Measurements from ENCODE around the gene SPATA21. TPM values are rescaled to one million over a fixed set of nuclear protein-coding genes. Genes with fewer than 3 reads are reported as not detected.
A peak's percentile ranks its signal among the peaks of the same experiment; 100 is the strongest.
"Not testable (repeated sequence)": the region's sequence is repeated elsewhere in the genome, so short reads cannot be mapped to it uniquely, and the experiment has no call there.

Gene SPATA21
- polyA plus RNA-seq, 1 donor, result 0.30 TPM

DNA sequence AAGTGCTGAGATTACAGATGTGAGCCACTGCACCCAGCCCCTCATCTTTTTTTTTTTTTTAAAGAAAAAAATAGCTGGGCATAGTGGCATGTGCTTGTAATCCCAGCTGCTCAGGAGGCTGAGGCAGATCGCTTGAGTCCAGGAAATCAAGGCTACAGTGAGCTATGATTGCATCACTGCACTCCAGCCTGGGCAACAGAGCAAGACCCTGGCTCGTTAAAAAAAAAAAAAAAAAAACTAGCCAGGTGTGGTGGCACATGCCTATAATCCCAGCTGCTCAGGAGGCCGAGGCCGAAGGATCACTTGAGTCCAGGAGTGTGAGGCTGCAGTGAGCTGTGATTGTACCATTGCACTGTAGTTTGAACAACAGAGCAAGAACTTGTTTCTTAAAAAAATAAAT lies 56.4 kb downstream of the SPATA21 start:
- DNase-seq, result no peak

DNA sequence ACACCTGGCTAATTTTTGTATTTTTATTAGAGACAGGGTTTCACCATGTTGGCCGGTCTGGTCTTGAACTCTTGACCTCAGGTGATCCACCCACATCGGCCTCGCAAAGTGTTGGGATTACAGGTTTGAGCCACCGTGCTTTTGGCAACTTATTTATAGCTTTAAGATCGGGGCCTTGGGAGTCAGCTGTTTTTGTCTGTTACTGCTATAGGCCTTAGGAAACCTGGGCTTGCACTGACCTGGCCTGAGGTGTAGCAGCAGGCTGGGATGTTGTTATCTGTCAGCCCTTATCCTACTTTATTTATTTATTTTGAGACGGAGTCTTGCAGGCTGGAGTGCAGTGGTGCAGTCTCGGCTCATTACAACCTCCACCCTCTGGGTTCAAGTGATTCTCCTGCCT lies 58.8 kb downstream of the SPATA21 start:
- no peak for DNase-seq

DNA sequence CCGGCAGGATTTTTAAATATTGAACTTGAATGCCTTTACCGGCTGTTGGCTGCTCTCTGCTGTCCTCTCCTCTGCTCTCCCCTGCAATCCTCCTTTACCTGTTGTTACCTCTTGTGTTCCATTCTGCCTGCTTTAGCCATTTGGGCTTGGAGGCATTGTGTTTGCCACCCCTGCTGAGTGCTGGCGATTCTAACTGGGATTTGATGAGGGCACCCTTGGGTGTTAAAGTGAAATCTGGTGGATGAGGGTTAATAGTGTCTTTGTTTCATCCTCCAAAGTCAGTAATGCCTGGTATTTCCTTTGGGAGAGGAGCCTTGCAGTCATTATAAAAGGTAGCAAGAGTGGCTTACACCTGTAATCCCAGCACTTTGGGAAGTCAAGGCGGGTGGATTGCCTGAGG lies 60.3 kb downstream of the SPATA21 start:
- no peak for DNase-seq

DNA sequence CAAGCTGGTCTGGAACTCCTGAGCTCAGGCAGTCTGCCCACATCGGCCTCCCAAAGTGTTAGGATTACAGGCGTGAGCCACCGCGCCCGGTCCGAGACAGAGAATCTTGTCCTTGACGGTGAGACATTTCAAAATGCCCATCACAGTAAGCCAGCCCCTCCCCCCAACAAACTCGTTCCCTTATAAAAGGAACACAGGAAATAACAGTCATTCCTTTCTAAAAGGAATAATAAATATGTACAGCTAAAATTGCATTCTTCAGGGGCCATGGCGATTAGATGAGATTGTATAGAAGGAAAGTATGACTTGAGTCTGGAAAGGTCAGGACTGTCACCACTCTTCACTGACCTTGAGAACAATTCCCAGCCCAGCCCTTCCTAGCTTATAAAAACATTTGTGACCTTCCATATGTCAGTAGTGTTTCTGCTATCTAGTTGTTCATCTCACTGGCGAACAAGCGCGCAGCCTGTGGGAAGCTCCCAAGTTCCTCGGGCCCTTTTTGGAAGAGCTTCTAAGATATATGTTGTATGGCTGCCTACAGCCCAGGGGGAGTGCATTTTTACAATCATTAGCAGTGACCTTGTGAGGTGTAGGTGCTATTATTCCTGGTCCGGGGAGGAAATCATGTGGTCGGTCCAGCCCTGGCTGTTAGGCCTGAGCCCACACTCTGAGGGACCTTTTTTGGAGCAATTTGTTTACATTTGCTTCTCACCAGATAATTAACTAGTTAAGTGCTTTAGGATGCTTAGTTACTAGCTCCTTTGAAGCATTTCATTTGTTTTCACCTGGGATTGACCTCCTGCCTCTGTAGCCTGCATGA lies 61.5 kb downstream of the SPATA21 start:
- DNase-seq, result no peak

DNA sequence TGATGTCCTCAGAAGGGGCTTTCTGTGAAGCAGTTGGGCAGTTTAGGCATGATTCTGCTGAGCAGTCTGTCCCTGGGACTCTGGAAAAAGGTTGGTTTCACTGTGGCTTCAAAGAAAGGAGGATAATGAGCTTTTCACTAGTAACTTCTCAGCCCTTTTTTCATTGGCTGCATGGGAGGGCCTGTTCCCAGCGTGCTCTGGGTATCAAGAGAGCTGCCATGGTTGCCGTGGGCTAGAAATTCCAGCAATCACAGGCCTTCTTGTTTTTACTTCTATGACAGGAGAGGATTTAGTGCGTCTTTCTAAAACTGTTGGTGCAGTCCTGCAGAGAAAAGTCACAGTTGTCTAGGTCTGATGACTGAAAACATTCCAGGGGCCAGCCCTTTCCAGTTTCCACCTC lies 63.0 kb downstream of the SPATA21 start:
- no peak for DNase-seq

DNA sequence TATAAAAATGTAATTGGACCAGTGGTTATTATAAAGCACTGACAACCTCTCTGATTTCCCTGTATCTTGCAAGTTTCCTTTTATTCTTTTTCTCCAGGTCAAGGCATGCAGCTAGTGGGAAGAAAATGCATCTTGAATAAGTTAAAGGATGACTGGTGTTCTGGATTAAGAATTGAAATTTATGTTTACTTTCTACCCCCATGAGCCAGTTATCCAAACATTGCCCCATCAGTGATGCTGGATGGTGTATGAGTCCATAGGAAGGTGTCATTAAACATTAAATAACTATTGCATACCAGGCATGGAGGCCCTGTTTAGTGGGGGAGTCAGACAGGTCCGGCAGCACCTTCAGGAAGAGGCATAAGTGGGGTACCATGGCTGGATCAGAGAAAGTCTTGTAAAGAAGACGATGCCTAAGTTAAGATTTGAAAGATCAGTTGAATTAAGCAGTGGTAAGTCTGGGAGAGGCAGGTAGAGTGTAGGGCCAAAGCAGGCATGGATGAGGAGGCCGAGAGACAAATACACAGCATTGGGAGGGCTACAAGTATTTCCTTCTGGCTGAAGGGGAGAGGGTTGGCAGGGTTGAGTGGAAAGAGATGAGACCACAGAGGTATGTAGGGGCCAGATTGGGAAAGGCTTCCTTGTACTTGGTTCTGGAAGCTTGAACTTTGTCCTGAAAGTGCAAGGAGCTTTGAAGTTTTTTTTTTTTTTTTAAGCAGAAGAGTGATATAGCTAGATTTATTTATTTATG lies 64.5 kb downstream of the SPATA21 start:
- DNase-seq, result no peak

DNA sequence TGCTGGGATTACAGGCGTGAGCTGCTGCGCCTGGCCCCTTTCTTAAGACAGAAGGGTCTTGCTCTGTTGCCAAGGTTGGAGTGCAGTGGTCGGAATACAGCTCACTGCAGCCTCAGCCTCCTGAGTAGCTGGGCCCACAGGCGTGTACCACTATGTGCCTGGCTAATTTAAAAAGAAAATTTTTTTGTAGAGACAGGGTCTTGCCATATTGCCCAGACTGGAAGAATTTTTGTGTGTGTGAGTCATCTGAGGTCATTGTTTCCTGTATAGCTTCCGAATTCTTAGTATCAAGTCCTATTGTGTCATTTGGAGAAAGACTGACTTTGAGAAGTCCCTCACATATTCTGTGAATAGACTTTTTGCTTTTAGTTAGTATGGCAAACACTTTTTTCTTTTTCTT lies 65.5 kb downstream of the SPATA21 start:
- DNase-seq, result no peak

DNA sequence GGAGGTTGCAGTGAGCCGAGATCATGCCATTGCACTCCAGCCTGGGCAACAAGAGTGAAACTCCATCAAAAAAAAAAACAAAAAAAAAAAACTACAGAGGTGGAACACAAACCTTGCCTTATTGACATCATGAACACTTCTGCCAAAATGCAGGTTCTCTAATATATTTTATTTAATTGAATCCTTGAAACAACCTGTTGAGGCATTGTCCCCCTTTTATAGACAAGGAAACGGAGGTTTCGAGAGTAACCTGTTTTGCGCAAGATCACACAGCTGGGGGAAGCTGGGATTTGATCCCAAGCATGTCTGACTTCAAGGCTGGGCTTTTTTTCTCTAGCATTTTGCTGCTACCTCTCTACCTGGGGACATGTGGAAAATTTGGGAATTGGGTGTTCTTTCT lies 67.4 kb downstream of the SPATA21 start:
- no peak for DNase-seq

DNA sequence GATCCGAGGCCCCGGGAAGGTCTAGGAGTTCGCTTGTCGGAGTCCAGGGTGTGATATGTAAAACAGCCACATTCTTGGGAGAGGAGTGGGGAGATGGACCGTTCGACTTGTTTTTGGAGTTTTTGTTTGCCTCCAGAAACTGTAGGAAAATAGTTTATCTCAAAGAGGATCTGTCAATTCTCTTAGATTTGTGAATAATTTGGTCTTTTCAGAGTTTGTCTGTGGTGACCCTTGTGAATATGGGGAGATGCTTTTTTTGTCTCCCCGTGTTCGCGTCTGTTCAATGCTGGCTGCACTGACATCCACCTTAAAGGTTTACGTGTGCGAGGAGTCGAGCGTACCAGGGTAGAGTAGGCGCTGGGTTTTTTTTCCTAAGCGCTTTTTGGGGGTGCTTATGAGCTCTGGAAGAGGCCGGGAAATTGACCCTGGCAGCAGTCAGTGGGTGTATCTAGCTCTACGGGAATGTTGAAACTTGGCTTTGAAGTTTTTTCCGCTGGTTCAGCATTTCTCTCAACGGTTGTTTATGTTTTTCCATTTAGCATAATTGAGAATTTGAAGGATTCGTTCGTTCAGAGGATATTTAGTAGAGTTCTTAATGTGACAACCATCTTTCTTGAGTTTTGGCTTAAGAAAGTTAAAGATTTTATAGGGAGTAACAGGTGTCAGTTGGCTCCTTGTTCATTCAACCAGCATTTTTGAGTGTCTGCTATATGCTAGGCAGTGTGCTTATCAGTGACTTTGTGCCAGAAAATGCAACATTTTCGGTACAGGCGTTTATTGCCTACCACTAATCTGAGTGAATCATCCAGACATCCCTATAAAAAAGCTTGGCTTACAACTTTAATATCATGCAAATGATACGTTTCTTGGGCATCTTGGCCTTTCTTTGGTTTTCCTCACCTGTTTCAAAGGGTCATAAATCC lies 69.0 kb downstream of the SPATA21 start:
- peak; percentile 46 for DNase-seq

DNA sequence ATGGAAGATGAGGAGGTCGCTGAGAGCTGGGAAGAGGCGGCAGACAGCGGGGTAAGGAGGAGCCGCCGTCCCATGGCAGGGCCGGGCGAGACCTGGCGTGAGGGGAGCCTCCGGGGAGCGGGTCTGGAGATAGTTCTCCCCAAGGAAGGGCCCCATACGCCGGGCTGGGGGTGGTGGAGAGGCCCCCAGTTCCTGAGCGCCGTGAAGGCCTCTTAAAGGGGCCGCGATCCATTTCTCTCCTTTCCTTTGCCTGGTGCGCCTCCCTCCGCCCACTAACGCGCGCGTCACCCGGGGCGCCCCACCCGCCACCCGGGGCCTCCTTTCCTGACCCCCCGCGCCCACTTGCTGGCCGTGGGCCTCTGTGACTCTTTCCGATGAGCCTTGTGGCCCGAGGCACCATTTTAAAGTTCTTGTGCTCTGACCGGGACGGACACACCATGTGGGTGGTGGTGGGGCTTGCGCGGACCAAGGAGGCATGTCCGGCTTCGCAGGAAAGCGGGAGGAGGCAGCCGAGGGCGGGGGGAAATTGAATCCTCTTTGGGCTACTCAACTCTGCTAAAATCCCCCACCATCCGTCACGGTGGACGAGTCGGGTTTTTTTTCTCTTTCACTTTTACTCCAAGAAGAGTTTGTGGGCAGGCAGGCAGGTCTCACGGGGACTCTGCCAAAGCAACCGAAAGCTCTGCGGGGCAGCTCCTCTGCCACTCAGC lies 69.8 kb downstream of the SPATA21 start:
- peak; percentile 91 for DNase-seq

DNA sequence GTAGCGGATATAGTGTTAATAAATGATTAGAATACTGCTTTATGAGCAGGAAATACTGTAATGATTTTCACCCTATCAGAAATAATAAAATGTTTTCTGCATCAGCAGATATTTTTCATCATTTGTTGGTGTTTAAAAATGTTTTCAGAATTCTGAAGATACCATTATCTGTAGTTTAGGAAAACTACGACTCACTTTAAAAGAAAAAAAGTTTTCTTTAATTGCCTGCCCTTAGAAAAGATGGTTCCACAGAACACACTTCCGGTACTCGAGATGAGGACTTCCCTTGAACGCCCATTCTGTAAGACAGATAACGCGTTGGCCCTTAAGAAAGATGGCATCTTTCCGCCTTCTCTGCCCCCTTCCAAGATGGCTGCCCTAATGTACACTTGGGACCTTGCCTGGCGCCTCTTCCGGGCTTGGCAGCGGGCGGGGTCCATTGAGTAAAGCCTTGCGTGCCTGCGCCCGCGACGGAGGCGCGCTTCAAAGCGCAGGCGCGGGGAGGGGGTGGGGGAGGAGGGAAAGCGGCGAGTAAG lies 70.4 kb downstream of the SPATA21 start, which contains the start of gene SZRD1:
SZRD1 (plus strand) TSS at position 521 of the 536 bp plus-strand sequence. CDS start 16 bp downstream, outside the sequence.
- DNase-seq, result peak; percentile 99

DNA sequence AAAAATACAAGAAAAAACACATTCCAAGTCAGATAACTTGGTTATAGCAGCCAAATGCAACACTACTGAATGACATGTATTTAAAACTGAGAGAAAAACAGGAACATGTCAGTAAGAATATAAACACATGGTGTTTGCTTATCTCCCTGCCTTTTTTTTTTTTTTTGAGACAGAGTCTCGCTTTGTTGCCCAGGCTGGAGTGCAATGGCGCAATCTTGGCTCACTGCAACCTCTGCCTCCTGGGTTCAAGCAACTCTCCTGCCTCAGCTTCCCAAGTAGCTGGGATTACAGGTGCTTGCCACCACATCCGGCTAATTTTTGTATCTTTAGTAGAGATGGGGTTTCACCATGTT lies 72.1 kb downstream of the SPATA21 start:
- DNase-seq, result not testable (repeated sequence)

DNA sequence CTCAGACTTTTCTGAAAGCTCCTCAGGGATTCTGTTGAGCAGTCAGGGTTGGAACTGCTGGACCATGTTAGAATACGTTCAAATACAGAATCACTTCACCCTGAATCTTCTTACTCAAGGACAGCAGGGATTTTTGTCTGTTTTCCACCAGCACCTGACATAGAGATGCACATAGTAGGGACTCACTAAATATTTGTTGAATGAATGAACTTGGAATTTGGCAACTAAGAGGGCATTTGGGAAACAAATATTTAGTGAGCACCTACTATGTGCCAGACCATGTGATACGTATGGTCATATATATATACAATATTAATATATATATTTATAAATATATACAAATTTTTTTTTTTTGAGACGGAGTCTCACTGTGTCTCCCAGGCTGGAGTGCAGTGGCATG lies 80.4 kb downstream of the SPATA21 start:
- DNase-seq, result no peak

DNA sequence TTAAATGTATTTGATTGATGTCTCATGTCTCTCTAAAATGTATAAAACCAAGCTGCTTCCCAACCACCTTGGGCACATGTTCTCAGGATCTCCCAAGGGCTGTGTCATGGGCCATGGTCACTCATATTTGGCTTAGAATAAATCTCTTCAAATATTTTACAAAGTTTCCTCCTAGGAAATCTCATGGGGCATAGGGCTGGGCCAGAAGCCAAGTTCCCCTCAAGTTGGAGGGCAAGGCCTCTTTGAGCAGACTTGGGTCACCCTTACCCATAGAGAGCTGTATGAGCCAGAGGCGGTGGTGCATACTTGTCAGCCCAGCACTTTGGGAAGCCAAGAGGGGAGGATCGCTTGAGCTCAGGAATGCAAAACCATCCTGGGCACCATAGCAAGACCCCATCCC lies 82.6 kb downstream of the SPATA21 start:
- no peak for DNase-seq

DNA sequence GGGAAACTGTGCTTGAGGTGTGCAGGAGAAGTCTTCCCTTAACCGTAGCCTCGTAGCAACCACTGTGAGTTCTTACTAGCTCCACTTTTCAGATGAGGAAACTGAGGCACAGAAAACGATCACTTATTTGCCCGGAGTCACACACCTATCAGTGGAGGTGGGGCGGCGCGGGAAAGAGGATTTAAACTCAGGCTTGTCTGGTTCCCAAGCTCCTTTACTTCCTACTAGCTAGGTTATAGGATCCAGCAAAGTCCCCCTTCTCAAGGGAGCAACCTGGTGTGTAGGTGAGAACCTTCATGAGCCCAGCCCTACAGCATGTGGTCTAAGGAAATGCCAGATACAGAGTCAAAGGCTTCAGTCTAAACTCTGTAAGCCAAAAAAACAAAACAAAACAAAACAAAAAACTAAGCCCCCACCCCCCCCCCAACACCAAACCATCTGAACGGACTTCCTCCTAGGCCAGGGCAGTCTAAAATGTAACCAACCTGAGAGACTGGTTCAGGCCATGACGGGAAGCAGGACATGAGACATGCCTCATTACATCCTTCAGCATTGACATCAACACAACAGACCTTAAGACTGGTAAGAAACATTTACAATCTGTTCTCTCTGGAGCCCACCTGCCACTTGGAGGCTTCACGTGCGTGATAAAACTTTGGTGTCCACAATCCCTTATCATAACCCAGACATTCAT lies 84.2 kb downstream of the SPATA21 start:
- no peak for DNase-seq

DNA sequence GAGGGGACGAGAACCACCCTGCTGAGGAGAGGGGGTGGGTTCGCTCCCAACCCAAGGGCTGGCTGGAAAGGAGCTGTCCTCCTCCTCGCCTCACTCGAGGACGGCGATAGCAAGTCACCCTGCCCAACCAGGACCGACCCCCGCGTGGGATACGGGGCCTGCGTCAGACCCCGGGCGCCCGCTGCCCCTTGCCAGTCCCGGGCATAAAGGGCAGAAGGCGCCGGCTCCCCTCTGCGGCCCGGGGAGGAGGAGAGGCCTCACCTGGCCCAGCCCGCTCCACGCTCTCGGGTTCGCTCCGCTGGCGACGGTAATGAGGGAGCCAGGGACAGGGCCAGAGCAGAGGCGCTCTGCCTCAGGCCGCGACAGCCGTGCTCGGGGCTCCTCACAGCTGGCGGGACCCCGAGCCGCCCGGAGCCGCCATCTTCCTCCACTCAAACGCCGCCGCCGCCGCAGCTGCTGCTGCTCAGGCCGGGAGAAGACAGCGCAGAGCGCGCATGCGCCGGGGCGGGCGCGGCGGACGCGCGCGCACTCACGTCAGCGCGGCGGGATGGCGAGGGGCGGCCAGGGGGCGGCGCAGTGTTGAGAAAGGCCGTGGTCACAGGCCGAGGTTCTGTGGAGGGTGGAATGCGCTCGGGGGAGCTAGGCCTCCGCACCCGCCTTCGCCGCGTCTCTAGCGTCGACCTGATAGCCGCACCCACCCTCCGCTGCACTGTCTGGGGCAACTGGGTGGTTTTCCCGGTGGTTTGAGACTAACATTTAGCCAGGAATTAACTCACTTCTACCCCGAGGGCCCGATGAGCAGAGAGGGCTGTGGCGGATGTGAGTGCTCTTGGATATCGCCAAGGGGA lies 85.0 kb downstream of the SPATA21 start, which contains the start of gene FBXO42:
FBXO42 (minus strand) TSS at position 487 of the 848 bp plus-strand sequence. CDS start 37,062 bp downstream, outside the sequence.
- peak; percentile 99 for DNase-seq

DNA sequence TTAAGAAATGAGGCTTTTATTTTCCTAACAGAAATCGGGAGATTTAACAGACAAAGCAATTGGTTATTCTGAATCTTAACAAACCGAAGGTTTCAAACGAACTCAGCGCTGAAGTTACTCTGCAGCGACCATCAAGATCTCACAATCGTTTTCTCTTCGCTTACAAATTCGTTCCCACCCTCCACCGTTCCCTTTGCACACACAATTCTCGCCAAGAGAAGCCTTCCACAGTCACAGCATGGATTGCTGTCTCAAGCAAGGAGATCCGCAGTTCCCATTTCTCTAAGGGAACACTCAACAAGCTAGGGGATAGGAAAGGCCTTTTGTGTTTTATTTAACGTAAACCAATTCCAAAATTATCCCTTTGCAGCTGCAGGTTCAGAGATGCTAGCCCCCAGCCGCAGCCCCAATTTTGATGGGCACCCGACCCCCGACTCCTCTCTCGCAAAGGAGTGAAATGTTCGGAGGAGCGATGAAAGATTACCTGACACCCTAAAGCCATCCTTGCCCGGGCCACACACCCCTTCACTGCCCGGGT lies 85.7 kb downstream of the SPATA21 start:
- peak; percentile 33 for DNase-seq

DNA sequence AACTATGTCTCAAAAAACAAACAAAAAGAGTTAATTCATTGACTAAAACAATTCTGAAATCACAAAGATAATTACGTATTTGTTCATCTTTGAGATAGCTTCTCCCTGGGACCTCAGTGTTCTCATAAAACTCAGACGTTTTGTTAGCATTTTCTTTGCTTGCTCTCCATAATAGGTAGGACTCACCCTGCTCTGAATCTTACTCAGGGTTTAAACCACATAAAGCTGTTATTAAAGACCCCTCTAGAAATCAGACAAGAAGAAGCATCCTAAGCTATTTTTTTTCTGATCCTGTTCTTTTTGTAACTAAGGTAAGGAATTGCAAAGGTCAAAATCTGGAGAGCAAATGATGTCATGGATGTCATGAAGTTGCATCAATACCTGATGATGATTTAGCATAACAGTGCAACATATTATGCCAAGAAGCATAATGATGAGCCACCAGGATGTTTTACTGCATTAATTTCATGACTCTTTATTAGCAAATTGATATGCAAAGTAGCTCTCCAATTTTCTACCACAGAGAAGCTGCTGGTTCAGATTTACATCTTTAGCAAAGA lies 87.3 kb downstream of the SPATA21 start:
- no peak for DNase-seq

All from hindlimb muscle (tissue), 1 donor.